Measurements from ENCODE around the gene ZSCAN10. TPM values are rescaled to one million over a fixed set of nuclear protein-coding genes. Genes with fewer than 3 reads are reported as not detected.
"Not testable (repeated sequence)": the region's sequence is repeated elsewhere in the genome, so short reads cannot be mapped to it uniquely, and the experiment has no call there.

The ZSCAN10 gene
- total RNA-seq, 2 experiments from 2014 or later, result 0.19 TPM; not detected in 1

DNA sequence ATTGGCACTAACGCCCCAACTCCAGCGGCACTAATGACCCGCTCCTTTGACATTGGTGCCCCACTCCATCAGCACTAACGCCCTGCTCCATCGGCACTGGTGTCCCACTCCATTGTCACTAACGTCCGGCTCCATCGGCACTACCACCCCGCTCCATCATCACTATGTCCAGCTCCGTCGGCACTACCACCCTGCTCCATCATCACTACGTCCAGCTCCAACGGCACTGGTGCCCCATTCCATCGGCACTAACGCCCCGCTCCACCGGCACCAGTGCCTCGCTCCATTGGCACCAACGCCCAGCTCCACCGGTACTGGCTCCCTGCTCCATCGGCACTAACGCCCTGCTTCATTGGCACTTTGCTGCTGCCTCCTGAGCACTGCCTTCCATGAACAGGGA lies 43.2 kb upstream of the ZSCAN10 start:
- ChIA-PET POLR2A (no interaction called here), CTCF (interaction anchor here (0.6 to 1.0 kb wide), 2 partner anchors 13 to 41 kb away, joined by 3 to 4 read pairs; no protein-coding TSS in a partner anchor)
- Mint-ChIP-seq H3K4me1 (ENCODE audit: low read depth) (no peaks in the 10 kb centered on the region), H3K9me3 (no peaks in the 10 kb centered on the region), H3K27me3 (no peaks in the 10 kb centered on the region), H3K4me3 (no peak overlapping the region), H3K36me3 (peaks cover 17% of the 10 kb centered on the region), H3K27ac (no peak overlapping the region)
- intact Hi-C loops (cut with micrococcal nuclease), result no loop called here
- DNase-seq, result no peak

DNA sequence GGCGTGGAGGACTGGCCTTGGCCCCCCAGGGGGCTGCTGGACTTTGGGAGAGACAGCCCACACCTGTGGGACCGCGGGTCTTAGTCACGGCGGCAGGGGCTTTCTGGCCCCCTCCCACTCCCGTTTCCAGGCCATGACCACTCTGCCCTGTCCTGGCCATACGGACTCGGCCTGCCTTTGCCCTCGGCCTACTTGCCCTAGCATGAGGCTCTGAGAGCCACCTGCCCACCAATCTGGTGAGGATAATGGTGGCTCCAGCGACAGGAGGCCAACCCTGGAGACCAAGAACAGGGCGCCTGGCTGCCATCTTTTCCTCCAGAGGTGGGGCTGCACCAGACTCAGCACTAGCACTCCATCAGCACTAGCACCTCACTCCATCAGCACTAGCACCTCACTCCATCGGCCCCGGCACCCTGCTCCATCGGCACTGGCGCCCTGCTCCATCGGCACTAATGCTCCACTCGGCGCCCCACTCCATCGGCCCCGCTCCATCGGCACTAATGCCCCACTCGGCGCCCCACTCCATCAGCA lies 42.8 kb upstream of the ZSCAN10 start:
- H3K36me3 Mint-ChIP-seq, result peaks cover 17% of the 10 kb centered on the region
- H3K9me3 Mint-ChIP-seq, result no peaks in the 10 kb centered on the region
- POLR2A ChIA-PET, result no interaction called here
- DNase-seq, result no peak
- intact Hi-C loops (cut with micrococcal nuclease), result no loop called here
- no peak overlapping the region for H3K27ac Mint-ChIP-seq
- peaks cover 3% of the 10 kb centered on the region for H3K4me1 Mint-ChIP-seq (ENCODE audit: low read depth)
- no peak overlapping the region for H3K4me3 Mint-ChIP-seq
- no peaks in the 10 kb centered on the region for H3K27me3 Mint-ChIP-seq
- CTCF ChIA-PET, result interaction anchor here (0.6 to 4.2 kb wide), 3 partner anchors 12 to 40 kb away, joined by 3 to 19 read pairs (median 4); no protein-coding TSS in a partner anchor

DNA sequence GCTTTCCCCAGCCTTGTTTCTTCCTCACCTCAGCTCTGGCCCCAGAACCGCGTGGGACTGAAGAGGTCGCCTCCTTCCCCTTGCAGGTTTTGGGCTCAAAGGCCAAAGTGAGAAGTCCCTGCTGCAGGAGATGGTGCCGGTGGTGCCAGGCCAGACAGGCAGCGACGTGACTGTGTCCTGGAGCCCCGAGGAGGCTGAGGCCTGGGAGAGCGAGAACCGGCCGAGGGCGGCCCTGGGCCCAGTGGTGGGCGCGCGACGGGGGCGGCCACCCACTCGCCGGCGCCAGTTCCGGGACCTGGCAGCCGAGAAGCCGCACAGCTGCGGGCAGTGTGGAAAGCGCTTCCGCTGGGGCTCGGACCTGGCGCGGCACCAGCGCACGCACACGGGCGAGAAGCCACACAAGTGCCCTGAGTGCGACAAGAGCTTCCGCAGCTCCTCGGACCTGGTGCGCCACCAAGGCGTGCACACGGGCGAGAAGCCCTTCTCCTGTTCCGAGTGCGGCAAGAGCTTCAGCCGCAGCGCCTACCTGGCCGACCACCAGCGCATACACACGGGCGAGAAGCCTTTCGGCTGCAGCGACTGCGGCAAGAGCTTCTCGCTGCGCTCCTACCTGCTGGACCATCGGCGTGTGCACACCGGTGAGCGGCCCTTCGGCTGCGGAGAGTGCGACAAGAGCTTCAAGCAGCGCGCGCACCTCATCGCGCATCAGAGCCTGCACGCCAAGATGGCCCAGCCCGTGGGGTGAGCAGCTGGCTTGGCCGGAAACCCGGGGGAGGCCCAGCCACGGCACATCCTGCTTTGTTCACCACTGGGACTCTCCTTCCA lies 41.7 kb upstream of the ZSCAN10 start:
- Mint-ChIP-seq H3K4me1 (ENCODE audit: low read depth) (peaks cover 9% of the 10 kb centered on the region), H3K27ac (no peak overlapping the region), H3K9me3 (no peaks in the 10 kb centered on the region), H3K36me3 (peaks cover 17% of the 10 kb centered on the region), H3K27me3 (no peaks in the 10 kb centered on the region), H3K4me3 (no peak overlapping the region)
- CTCF ChIA-PET, result interaction anchor here (0.6 to 4.2 kb wide), 3 partner anchors 9 to 27 kb away, joined by 3 to 19 read pairs (median 7); no protein-coding TSS in a partner anchor
- intact Hi-C loops (cut with micrococcal nuclease), result no loop called here
- POLR2A ChIA-PET, result no interaction called here
- no peak for DNase-seq

DNA sequence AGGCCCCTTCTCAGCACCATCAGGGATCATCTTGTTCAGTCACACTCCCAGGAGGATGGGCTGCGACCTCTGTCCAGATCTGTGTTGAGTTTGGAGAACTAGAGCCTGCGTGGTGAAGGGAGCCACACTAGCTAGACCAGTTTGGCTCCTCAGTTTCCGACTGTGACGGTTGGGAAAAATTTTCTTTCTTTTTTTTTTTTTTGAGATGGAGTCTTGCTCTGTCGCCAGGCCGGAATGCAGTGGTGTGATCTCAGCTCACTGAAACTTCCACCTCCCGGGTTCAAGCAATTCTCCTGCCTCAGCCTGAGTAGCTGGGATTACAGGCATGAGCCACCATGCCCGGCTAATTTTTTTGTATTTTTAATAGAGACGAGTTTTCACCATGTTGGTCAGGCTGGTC lies 40.5 kb upstream of the ZSCAN10 start:
- CTCF ChIA-PET, result interaction anchor here (1.0 to 4.2 kb wide), 3 partner anchors 10 to 26 kb away, joined by 3 to 19 read pairs (median 7); no protein-coding TSS in a partner anchor
- peaks cover 13% of the 10 kb centered on the region for H3K4me1 Mint-ChIP-seq (ENCODE audit: low read depth)
- intact Hi-C loops (cut with micrococcal nuclease); H3K27me3 Mint-ChIP-seq; H3K27ac Mint-ChIP-seq; DNase-seq; H3K4me3 Mint-ChIP-seq; POLR2A ChIA-PET; H3K9me3 Mint-ChIP-seq: not testable (repeated sequence)
- H3K36me3 Mint-ChIP-seq, result peaks cover 17% of the 10 kb centered on the region

DNA sequence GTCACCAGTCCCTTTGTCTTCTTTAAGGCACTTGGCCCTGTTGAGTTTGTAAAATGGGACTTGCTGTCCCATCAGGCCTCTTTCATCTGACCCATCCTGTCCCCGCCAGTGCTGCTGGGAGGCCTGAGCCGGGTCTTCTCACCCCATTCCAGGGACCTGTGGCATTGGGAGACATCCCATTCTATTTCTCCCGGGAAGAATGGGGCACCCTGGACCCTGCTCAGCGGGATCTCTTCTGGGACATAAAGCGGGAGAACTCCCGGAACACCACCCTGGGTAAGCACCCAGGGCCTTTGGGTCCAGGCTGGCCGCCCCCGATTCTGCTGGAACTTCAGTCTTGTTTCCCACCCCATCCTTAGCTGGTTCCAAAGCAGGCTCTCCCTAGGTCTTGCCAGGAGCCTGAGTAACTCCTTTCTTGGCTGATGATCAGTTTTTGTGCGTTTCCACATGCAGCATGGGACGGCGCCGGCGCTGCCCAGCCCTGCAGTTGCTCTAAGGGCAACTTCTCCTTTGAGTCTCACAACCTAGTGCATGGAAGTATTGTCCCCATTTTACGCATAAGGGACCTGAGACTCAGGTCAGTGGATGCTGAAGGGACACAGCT lies 39.8 kb upstream of the ZSCAN10 start:
- CTCF ChIA-PET, result interaction anchor here (1.0 to 4.2 kb wide), 3 partner anchors 10 to 11 kb away, joined by 4 to 19 read pairs (median 7); no protein-coding TSS in a partner anchor
- intact Hi-C loops (cut with micrococcal nuclease), result no loop called here
- H3K27ac Mint-ChIP-seq, result no peak overlapping the region

DNA sequence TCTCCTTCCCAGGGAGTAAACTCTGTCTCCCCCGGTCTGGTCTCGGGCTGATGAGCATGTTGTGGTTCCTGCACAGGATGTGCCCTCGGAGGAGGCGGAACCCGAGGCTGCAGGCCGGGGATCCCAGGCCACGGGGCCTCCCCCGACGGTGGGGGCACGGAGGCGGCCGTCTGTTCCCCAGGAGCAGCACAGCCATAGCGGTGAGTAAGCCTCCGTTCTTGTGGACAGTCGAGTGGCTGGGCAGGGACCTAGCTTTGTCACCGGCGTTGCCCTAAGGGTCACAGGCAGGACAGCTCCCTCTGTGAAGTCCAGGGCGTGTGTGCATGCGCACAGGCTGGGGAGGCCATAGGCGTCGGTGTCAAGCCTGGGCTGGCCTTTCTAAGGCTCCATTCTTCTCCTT lies 39.2 kb upstream of the ZSCAN10 start:
- peaks cover 17% of the 10 kb centered on the region for H3K36me3 Mint-ChIP-seq
- ChIA-PET CTCF (interaction anchor here (1.0 to 11.5 kb wide), 3 partner anchors 9 to 108 kb away, joined by 4 to 200 read pairs (median 19); no protein-coding TSS in a partner anchor), POLR2A (no interaction called here)
- intact Hi-C loops (cut with micrococcal nuclease), result no loop called here
- H3K27me3 Mint-ChIP-seq, result no peaks in the 10 kb centered on the region
- no peaks in the 10 kb centered on the region for H3K9me3 Mint-ChIP-seq
- no peak overlapping the region for H3K4me3 Mint-ChIP-seq
- H3K27ac Mint-ChIP-seq, result no peak overlapping the region
- DNase-seq, result no peak
- H3K4me1 Mint-ChIP-seq (ENCODE audit: low read depth), result peaks cover 14% of the 10 kb centered on the region

More for the DNA sequence above, 39.8 kb upstream of the ZSCAN10 start:
- Mint-ChIP-seq H3K9me3 (no peaks in the 10 kb centered on the region), H3K27me3 (no peaks in the 10 kb centered on the region), H3K36me3 (peaks cover 17% of the 10 kb centered on the region), H3K4me3 (no peak overlapping the region), H3K4me1 (ENCODE audit: low read depth) (peaks cover 13% of the 10 kb centered on the region)
- POLR2A ChIA-PET, result no interaction called here
- no peak for DNase-seq

DNA sequence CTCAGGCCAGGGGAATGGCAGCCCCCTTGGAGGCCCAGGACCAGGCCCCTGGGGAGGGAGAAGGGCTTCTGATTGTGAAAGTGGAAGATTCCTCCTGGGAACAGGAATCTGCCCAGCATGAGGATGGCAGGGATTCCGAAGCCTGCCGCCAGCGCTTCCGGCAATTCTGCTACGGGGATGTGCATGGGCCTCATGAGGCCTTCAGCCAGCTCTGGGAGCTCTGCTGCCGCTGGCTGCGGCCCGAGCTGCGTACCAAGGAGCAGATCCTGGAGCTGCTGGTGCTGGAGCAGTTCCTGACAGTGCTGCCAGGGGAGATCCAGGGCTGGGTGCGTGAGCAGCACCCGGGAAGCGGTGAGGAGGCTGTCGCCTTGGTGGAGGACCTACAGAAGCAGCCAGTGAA lies 38.2 kb upstream of the ZSCAN10 start:
- peaks cover 19% of the 10 kb centered on the region for H3K4me1 Mint-ChIP-seq (ENCODE audit: low read depth)
- POLR2A ChIA-PET, result no interaction called here
- no peaks in the 10 kb centered on the region for H3K9me3 Mint-ChIP-seq
- no peaks in the 10 kb centered on the region for H3K27me3 Mint-ChIP-seq
- CTCF ChIA-PET, result interaction anchor here (0.8 to 11.5 kb wide), 3 partner anchors 11 to 107 kb away, joined by 3 to 200 read pairs (median 4); no protein-coding TSS in a partner anchor
- intact Hi-C loops (cut with micrococcal nuclease), result no loop called here
- H3K36me3 Mint-ChIP-seq, result peaks cover 14% of the 10 kb centered on the region
- no peak overlapping the region for H3K4me3 Mint-ChIP-seq
- no peak overlapping the region for H3K27ac Mint-ChIP-seq
- no peak for DNase-seq

DNA sequence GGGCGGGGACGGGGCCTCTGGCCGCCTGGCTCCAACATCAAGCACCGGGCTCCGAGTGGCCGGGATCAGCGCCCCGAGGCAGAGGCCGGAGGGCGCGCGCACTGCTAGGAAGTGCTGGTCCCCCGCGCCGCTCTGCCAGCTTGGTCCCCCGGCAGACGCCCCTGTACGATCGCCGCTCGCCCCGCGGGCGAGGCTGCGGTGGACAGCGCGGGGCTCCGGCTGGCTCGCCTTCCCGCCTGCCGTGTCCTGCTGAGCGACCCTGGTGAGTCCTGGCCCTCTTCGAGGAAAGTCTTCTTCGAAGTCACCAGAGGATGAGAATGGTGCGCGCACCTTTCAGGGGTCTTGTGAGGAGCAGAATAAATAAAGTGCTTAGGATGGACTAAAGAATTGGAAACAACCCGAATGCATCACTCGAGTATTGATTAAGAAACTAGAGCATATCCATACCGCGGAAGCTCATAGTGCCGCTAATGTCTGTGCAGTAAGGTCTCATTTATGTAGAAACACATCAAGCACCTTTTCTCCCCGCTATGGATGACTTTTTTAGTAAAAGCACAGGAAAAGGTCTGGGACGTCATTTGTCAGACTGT lies 36.1 kb upstream of the ZSCAN10 start:
- intact Hi-C loops (cut with micrococcal nuclease), result loop anchor here (2.0 kb wide), 1 partner anchor 32 kb away; no protein-coding TSS in a partner anchor
- H3K36me3 Mint-ChIP-seq, result peaks cover 14% of the 10 kb centered on the region
- peak overlapping the region; percentile 96 for H3K4me3 Mint-ChIP-seq
- no peaks in the 10 kb centered on the region for H3K27me3 Mint-ChIP-seq
- ChIA-PET POLR2A (interaction anchor here (0.5 to 2.4 kb wide), 21 partner anchors 9 to 226 kb away, joined by 3 to 16 read pairs (median 4); partner anchors contain the start of genes IL32 and MMP25), CTCF (interaction anchor here (0.9 to 11.5 kb wide), 17 partner anchors 10 to 131 kb away, joined by 3 to 200 read pairs (median 6); partner anchors contain the start of gene TNFRSF12A)
- no peak for DNase-seq
- peak overlapping the region; percentile 93 for H3K27ac Mint-ChIP-seq
- H3K9me3 Mint-ChIP-seq, result no peaks in the 10 kb centered on the region
- peaks cover 22% of the 10 kb centered on the region for H3K4me1 Mint-ChIP-seq (ENCODE audit: low read depth)

DNA sequence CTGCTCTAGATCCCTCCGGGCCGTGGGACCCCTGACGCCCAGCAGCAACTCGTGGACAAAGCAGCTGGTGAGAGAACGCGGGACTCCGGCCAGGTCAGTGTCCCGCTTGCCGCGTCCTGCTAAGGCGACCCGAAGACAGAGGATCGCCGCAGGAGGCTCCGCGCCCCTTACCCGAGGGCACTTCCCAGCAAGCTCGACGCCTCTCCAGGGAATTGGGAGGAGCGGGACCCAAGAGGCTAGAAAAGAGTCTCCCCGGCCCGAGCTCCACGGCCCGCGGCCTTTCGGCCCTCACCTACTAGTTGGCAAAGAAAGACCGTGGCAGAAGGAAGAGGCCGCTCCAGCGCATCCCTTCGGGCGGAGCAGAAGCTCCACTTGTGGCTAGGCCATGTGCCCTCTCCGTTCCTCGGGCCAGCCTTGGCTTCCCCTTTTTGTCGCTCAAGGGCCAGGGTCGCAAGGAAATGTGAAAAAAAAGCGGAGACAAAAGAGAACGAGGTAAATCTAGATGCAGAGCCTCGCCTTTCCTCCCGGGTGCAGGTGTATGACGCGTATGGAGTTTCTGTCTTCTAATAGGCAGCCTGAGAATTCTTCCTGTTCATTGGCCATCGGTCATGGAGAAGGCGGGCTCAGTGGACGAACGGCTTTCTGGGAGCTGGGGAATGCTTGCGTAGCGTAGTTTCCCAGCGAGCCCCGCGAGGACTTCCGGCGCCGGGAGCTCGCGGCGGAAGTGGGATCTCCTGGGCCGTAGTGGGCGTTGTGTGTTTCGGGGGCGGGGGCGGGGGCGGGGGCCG lies 35.4 kb upstream of the ZSCAN10 start, which contains the start of gene ZNF213:
TSS of gene ZNF213 (plus strand) at position 692 of the 788 bp plus-strand sequence. CDS start 2,252 bp downstream, outside the sequence.
- peak within 1 kb of the TSS; percentile 93 for H3K27ac Mint-ChIP-seq
- peak; percentile 96 for DNase-seq
- H3K36me3 Mint-ChIP-seq, result peaks cover 18% of the 10 kb centered on the region
- H3K4me3 Mint-ChIP-seq, result peak within 1 kb of the TSS; percentile 96
- no peaks in the 10 kb centered on the region for H3K27me3 Mint-ChIP-seq
- intact Hi-C loops (cut with micrococcal nuclease), result loop anchor here (1.0 to 2.0 kb wide), 2 partner anchors 16 to 32 kb away; no protein-coding TSS in a partner anchor
- H3K9me3 Mint-ChIP-seq, result no peaks in the 10 kb centered on the region
- POLR2A ChIA-PET, result interaction anchor here (0.5 to 2.4 kb wide), 22 partner anchors 9 to 225 kb away, joined by 3 to 16 read pairs (median 4); partner anchors contain the start of genes IL32 and MMP25
- CTCF ChIA-PET, result interaction anchor here (0.6 to 11.5 kb wide), 17 partner anchors 10 to 165 kb away, joined by 3 to 200 read pairs (median 6); partner anchors contain the start of gene TNFRSF12A
- H3K4me1 Mint-ChIP-seq (ENCODE audit: low read depth), result peaks cover 27% of the 10 kb centered on the region

DNA sequence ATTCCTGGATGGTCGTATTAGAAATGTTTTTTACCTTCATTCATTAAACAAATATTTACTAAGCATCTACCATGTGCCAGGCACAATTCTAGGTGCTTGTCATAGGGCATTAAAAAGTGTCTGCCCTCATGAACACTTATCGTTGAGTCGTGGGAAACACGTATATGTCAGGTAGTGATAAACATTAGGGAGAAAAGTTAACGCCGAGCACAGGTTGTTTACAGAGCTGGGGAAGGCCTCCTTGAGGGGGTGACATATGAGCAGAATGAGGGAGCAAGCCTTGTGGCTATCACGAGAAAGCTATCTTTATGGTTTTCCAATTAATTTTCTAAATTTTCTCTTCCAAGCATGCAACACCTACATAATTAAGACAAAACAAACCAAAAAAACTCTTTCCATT lies 34.8 kb upstream of the ZSCAN10 start:
- ChIA-PET POLR2A (interaction anchor here (1.0 to 2.4 kb wide), 11 partner anchors 9 to 112 kb away, joined by 3 to 16 read pairs (median 7); partner anchors contain the start of gene IL32), CTCF (interaction anchor here (0.6 to 11.5 kb wide), 11 partner anchors 9 to 164 kb away, joined by 3 to 200 read pairs (median 7); no protein-coding TSS in a partner anchor)
- no peaks in the 10 kb centered on the region for H3K9me3 Mint-ChIP-seq
- DNase-seq, result no peak
- H3K4me3 Mint-ChIP-seq, result peak overlapping the region; percentile 96
- H3K27me3 Mint-ChIP-seq, result no peaks in the 10 kb centered on the region
- intact Hi-C loops (cut with micrococcal nuclease), result loop anchor here (1.0 to 2.0 kb wide), 2 partner anchors 16 to 33 kb away; no protein-coding TSS in a partner anchor
- peaks cover 33% of the 10 kb centered on the region for H3K4me1 Mint-ChIP-seq (ENCODE audit: low read depth)
- H3K36me3 Mint-ChIP-seq, result peaks cover 15% of the 10 kb centered on the region
- H3K27ac Mint-ChIP-seq, result peak overlapping the region; percentile 93

All from activated CD4-positive, alpha-beta memory T cell treated with anti-CD3 and anti-CD28 coated beads for 36 hours (primary cell).